ENCODE data around the gene MAFB. TPM values are rescaled to one million over a fixed set of nuclear protein-coding genes. Genes with fewer than 3 reads are reported as not detected.

Gene MAFB
- total RNA-seq, 1 experiment from 2014 or later, result 0.85 TPM

GRCh38 chr20:40720826-40721225 lies 31.8 kb upstream of the MAFB start:
- Histone ChIP-seq H3K4me1 (ENCODE audit: insufficient read depth, low read length) (no peaks in the 10 kb centered on the region), H3K79me2 (ENCODE audit: insufficient read depth, low read length) (no peaks in the 10 kb centered on the region), H3K56ac (ENCODE audit: insufficient read length, low read depth, low read length) (no peak overlapping the region), H3K27ac (ENCODE audit: insufficient read length, low read depth, low read length) (no peak overlapping the region), H3K9me3 (ENCODE audit: control insufficient read depth, low read depth, low read length) (no peaks in the 10 kb centered on the region), H3K79me1 (ENCODE audit: insufficient read depth, low read depth, low read length, poor library complexity, severe bottlenecking) (no peaks in the 10 kb centered on the region), H3K23ac (ENCODE audit: insufficient read length, low read depth, low read length) (no peak overlapping the region), H4K5ac (ENCODE audit: insufficient read length, low read depth, low read length) (no peak overlapping the region), H2BK15ac (ENCODE audit: low read depth, low read length) (no peak overlapping the region), H2BK120ac (ENCODE audit: low read depth, low read length, poor library complexity, severe bottlenecking) (no peak overlapping the region), H3K4me2 (ENCODE audit: insufficient read depth, insufficient read length, low read length) (no peak overlapping the region), H3K14ac (ENCODE audit: insufficient read depth, low read length) (no peak overlapping the region), H4K8ac (replicated peaks; ENCODE audit: insufficient read length, low read depth, low read length) (no peak overlapping the region), H2AFZ (ENCODE audit: low read length) (no peak overlapping the region), H3K4ac (ENCODE audit: low read depth, low read length) (no peak overlapping the region), H2BK12ac (ENCODE audit: insufficient read length, low read depth, low read length) (no peak overlapping the region), H2BK20ac (ENCODE audit: low read depth, low read length, poor library complexity, severe bottlenecking) (no peak overlapping the region), H2BK5ac (ENCODE audit: insufficient read length, low read length) (no peak overlapping the region), H3T11ph (ENCODE audit: low read length) (no peak overlapping the region), H3K18ac (ENCODE audit: insufficient read length, low read depth, low read length) (no peak overlapping the region), H4K91ac (ENCODE audit: insufficient read length, low read depth, low read length) (no peak overlapping the region), H3K23me2 (ENCODE audit: insufficient read length, low read depth, low read length, poor library complexity, severe bottlenecking) (no peaks in the 10 kb centered on the region), H2AK5ac (ENCODE audit: insufficient read length, low read length) (no peak overlapping the region), H4K20me1 (ENCODE audit: control insufficient read depth, insufficient read depth, insufficient read length) (no peaks in the 10 kb centered on the region), H3K27me3 (ENCODE audit: insufficient read depth, low read length) (no peaks in the 10 kb centered on the region), H3K9ac (ENCODE audit: extremely low read depth, insufficient read length, low read length) (no peak overlapping the region)
- TF ChIP-seq, protein P1, sequence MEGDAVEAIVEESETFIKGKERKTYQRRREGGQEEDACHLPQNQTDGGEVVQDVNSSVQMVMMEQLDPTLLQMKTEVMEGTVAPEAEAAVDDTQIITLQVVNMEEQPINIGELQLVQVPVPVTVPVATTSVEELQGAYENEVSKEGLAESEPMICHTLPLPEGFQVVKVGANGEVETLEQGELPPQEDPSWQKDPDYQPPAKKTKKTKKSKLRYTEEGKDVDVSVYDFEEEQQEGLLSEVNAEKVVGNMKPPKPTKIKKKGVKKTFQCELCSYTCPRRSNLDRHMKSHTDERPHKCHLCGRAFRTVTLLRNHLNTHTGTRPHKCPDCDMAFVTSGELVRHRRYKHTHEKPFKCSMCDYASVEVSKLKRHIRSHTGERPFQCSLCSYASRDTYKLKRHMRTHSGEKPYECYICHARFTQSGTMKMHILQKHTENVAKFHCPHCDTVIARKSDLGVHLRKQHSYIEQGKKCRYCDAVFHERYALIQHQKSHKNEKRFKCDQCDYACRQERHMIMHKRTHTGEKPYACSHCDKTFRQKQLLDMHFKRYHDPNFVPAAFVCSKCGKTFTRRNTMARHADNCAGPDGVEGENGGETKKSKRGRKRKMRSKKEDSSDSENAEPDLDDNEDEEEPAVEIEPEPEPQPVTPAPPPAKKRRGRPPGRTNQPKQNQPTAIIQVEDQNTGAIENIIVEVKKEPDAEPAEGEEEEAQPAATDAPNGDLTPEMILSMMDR (conservative IDR thresholded peaks at IDR 0.05), result no peak
- WGBS (ENCODE audit: extremely low coverage, insufficient read length, low lambda C conversion rate), result no CpG with 5 or more reads among the region's 1 CpG
- no peak overlapping the region for H3K4me3 Mint-ChIP-seq
- peaks cover 2% of the 10 kb centered on the region; the same call in 1 of the 2 replicates for H3K27me3 Mint-ChIP-seq (ENCODE audit: low read depth)
- no peak for DNase-seq
- peaks cover 4 to 11% of the 10 kb centered on the region in 2 experiments; a peak in 3 of 4 replicates for H3K4me1 Mint-ChIP-seq
- no peak overlapping the region for H3K27ac Mint-ChIP-seq
- H3K36me3 Mint-ChIP-seq (ENCODE audit: insufficient read depth in 1 of 3, low read depth in 3 of 3), result no peaks in the 10 kb centered on the region; a peak in 1 of 7 replicates
- H3K9me3 Mint-ChIP-seq, result no peaks in the 10 kb centered on the region; a peak in 1 of 5 replicates
